ENCODE measurements around the gene TMEM248.
"Not testable (repeated sequence)": the region's sequence is repeated elsewhere in the genome, so short reads cannot be mapped to it uniquely, and the experiment has no call there.

Gene TMEM248

GRCh38 chr7:66978312-66978711, 57.3 kb downstream of the TMEM248 start:
- not testable (repeated sequence) for H3K9me3 ChIP-seq (ENCODE audit: insufficient read depth, low read depth, low read length); H3K36me3 ChIP-seq (ENCODE audit: insufficient read depth, low read length); H3K9ac ChIP-seq (ENCODE audit: low read depth, low read length); H3K27me3 ChIP-seq (ENCODE audit: insufficient read depth, low read length); H3K4me3 ChIP-seq (ENCODE audit: low read length); H3K27ac ChIP-seq (ENCODE audit: low read depth, low read length); H3K4me1 ChIP-seq (ENCODE audit: insufficient read depth, low read length)
- WGBS: no CpG with 5 or more reads among the region's 5 CpGs

- not testable (repeated sequence) for H3K27me3 ChIP-seq (ENCODE audit: insufficient read depth, low read length); H3K9me3 ChIP-seq (ENCODE audit: insufficient read depth, low read depth, low read length); H3K27ac ChIP-seq (ENCODE audit: low read depth, low read length); H3K4me1 ChIP-seq (ENCODE audit: insufficient read depth, low read length); H3K36me3 ChIP-seq (ENCODE audit: insufficient read depth, low read length); H3K9ac ChIP-seq (ENCODE audit: low read depth, low read length); H3K4me3 ChIP-seq (ENCODE audit: low read length)
- WGBS: 89% methylated on average over 2 of the region's 2 CpGs
Measured at GRCh38 chr7:66979013-66979412, 58.0 kb downstream of the TMEM248 start.

- not testable (repeated sequence) for H3K4me3 ChIP-seq (ENCODE audit: low read length); H3K9ac ChIP-seq (ENCODE audit: low read depth, low read length); H3K27me3 ChIP-seq (ENCODE audit: insufficient read depth, low read length); H3K36me3 ChIP-seq (ENCODE audit: insufficient read depth, low read length); H3K9me3 ChIP-seq (ENCODE audit: insufficient read depth, low read depth, low read length); H3K4me1 ChIP-seq (ENCODE audit: insufficient read depth, low read length); H3K27ac ChIP-seq (ENCODE audit: low read depth, low read length)
- 85% methylated on average over 1 of the region's 1 CpG for WGBS
Measured at GRCh38 chr7:66980336-66980735, 59.3 kb downstream of the TMEM248 start.

GRCh38 chr7:66989552-66989951, 68.5 kb downstream of the TMEM248 start:
- WGBS: no CpG with 5 or more reads among the region's 3 CpGs
- not testable (repeated sequence) for H3K9ac ChIP-seq (ENCODE audit: low read depth, low read length); H3K27ac ChIP-seq (ENCODE audit: low read depth, low read length); H3K27me3 ChIP-seq (ENCODE audit: insufficient read depth, low read length); H3K9me3 ChIP-seq (ENCODE audit: insufficient read depth, low read depth, low read length); H3K4me1 ChIP-seq (ENCODE audit: insufficient read depth, low read length); H3K4me3 ChIP-seq (ENCODE audit: low read length)
- H3K36me3 ChIP-seq (ENCODE audit: insufficient read depth, low read length): peaks cover 39% of the 10 kb centered on the region

- H3K36me3 ChIP-seq (ENCODE audit: insufficient read depth, low read length): peaks cover 33% of the 10 kb centered on the region
- not testable (repeated sequence) for H3K9ac ChIP-seq (ENCODE audit: low read depth, low read length); H3K27me3 ChIP-seq (ENCODE audit: insufficient read depth, low read length); H3K27ac ChIP-seq (ENCODE audit: low read depth, low read length); H3K9me3 ChIP-seq (ENCODE audit: insufficient read depth, low read depth, low read length); H3K4me1 ChIP-seq (ENCODE audit: insufficient read depth, low read length)
- peak overlapping the region; percentile 93; the same call in 1 of the 2 replicates for H3K4me3 ChIP-seq (ENCODE audit: low read length)
- WGBS: 88% methylated on average over 1 of the region's 5 CpGs
Measured at GRCh38 chr7:66994051-66994450, 73.0 kb downstream of the TMEM248 start.

GRCh38 chr7:66994691-66995049, 73.6 kb downstream of the TMEM248 start:
- not testable (repeated sequence) for H3K9me3 ChIP-seq (ENCODE audit: insufficient read depth, low read depth, low read length); H3K27ac ChIP-seq (ENCODE audit: low read depth, low read length); H3K4me1 ChIP-seq (ENCODE audit: insufficient read depth, low read length); H3K27me3 ChIP-seq (ENCODE audit: insufficient read depth, low read length)
- Histone ChIP-seq H3K4me3 (ENCODE audit: low read length) (peak overlapping the region; percentile 93), H3K9ac (ENCODE audit: low read depth, low read length) (peak overlapping the region; percentile 81), H3K36me3 (ENCODE audit: insufficient read depth, low read length) (peaks cover 35% of the 10 kb centered on the region)
- 6% methylated on average over 9 of the region's 9 CpGs for WGBS

- H3K27me3 ChIP-seq (ENCODE audit: insufficient read depth, low read length); H3K9me3 ChIP-seq (ENCODE audit: insufficient read depth, low read depth, low read length); H3K4me1 ChIP-seq (ENCODE audit: insufficient read depth, low read length): not testable (repeated sequence)
- under 1% methylated on average over 59 of the region's 59 CpGs for WGBS
- Histone ChIP-seq H3K36me3 (ENCODE audit: insufficient read depth, low read length) (peaks cover 36% of the 10 kb centered on the region), H3K9ac (ENCODE audit: low read depth, low read length) (peak within 1 kb of the TSS; percentile 81), H3K4me3 (ENCODE audit: low read length) (peak within 1 kb of the TSS; percentile 96), H3K27ac (ENCODE audit: low read depth, low read length) (peak within 1 kb of the TSS; percentile 86; the same call in 1 of the 2 replicates)
Measured at GRCh38 chr7:66995050-66995776, 74.2 kb downstream of the TMEM248 start, which contains the start of gene SBDS. Gene SBDS (minus strand): TSS chr7:66995586. CDS start chr7:66995417, 169 bp downstream.

- WGBS: under 1% methylated on average over 44 of the region's 44 CpGs
- Histone ChIP-seq H3K36me3 (ENCODE audit: insufficient read depth, low read length) (peaks cover 27% of the 10 kb centered on the region), H3K4me3 (ENCODE audit: low read length) (peak within 1 kb of the TSS; percentile 96), H3K9ac (ENCODE audit: low read depth, low read length) (peak within 1 kb of the TSS; percentile 89), H3K27ac (ENCODE audit: low read depth, low read length) (peak within 1 kb of the TSS; percentile 66; the same call in 1 of the 2 replicates)
- not testable (repeated sequence) for H3K4me1 ChIP-seq (ENCODE audit: insufficient read depth, low read length); H3K27me3 ChIP-seq (ENCODE audit: insufficient read depth, low read length); H3K9me3 ChIP-seq (ENCODE audit: insufficient read depth, low read depth, low read length)
Measured at GRCh38 chr7:66996444-66997191, 75.6 kb downstream of the TMEM248 start, which contains the start of gene TYW1. Gene TYW1 (plus strand): TSS chr7:66996833. CDS start chr7:66996979, 146 bp downstream.

GRCh38 chr7:67000601-67001258, 79.7 kb downstream of the TMEM248 start:
- H3K27ac ChIP-seq (ENCODE audit: low read depth, low read length); H3K9ac ChIP-seq (ENCODE audit: low read depth, low read length); H3K9me3 ChIP-seq (ENCODE audit: insufficient read depth, low read depth, low read length); H3K27me3 ChIP-seq (ENCODE audit: insufficient read depth, low read length); H3K4me1 ChIP-seq (ENCODE audit: insufficient read depth, low read length); H3K4me3 ChIP-seq (ENCODE audit: low read length): not testable (repeated sequence)
- WGBS: 57% methylated on average over 2 of the region's 5 CpGs
- H3K36me3 ChIP-seq (ENCODE audit: insufficient read depth, low read length): peaks cover 16% of the 10 kb centered on the region

- 88% methylated on average over 2 of the region's 2 CpGs for whole genome bisulfite sequencing
Measured at GRCh38 chr7:67004145-67004544, 83.1 kb downstream of the TMEM248 start.

GRCh38 chr7:67006965-67007364, 85.9 kb downstream of the TMEM248 start:
- no peaks in the 10 kb centered on the region for H3K27me3 ChIP-seq (ENCODE audit: insufficient read depth, low read length)
- H3K9me3 ChIP-seq (ENCODE audit: insufficient read depth, low read depth, low read length): no peaks in the 10 kb centered on the region
- H3K4me1 ChIP-seq (ENCODE audit: insufficient read depth, low read length): no peaks in the 10 kb centered on the region
- H3K27ac ChIP-seq (ENCODE audit: low read depth, low read length): no peak overlapping the region
- peaks cover 39% of the 10 kb centered on the region for H3K36me3 ChIP-seq (ENCODE audit: insufficient read depth, low read length)
- no peak overlapping the region for H3K9ac ChIP-seq (ENCODE audit: low read depth, low read length)
- 92% methylated on average over 2 of the region's 2 CpGs for WGBS
- H3K4me3 ChIP-seq (ENCODE audit: low read length): no peak overlapping the region

More at GRCh38 chr7:67004145-67004544, 83.1 kb downstream of the TMEM248 start:
- not testable (repeated sequence) for H3K9me3 ChIP-seq (ENCODE audit: insufficient read depth, low read depth, low read length); H3K4me3 ChIP-seq (ENCODE audit: low read length); H3K4me1 ChIP-seq (ENCODE audit: insufficient read depth, low read length); H3K9ac ChIP-seq (ENCODE audit: low read depth, low read length); H3K27ac ChIP-seq (ENCODE audit: low read depth, low read length); H3K27me3 ChIP-seq (ENCODE audit: insufficient read depth, low read length)
- H3K36me3 ChIP-seq (ENCODE audit: insufficient read depth, low read length): peaks cover 28% of the 10 kb centered on the region
